GM21360 (cell line): ENCODE results near the gene DUSP10.
A peak's percentile ranks its signal among the peaks of the same experiment; 100 is the strongest.

ENCODE experiments used
- ATAC-seq: cut with Tn5 transposase; IDR thresholded peaks from one replicate; pipeline ENCODE4 v1.9.1; 2021; ENCODE audit warnings: mild to moderate bottlenecking, moderate library complexity; ENCODE audit not compliant: unreplicated experiment

The DUSP10 gene

DNA sequence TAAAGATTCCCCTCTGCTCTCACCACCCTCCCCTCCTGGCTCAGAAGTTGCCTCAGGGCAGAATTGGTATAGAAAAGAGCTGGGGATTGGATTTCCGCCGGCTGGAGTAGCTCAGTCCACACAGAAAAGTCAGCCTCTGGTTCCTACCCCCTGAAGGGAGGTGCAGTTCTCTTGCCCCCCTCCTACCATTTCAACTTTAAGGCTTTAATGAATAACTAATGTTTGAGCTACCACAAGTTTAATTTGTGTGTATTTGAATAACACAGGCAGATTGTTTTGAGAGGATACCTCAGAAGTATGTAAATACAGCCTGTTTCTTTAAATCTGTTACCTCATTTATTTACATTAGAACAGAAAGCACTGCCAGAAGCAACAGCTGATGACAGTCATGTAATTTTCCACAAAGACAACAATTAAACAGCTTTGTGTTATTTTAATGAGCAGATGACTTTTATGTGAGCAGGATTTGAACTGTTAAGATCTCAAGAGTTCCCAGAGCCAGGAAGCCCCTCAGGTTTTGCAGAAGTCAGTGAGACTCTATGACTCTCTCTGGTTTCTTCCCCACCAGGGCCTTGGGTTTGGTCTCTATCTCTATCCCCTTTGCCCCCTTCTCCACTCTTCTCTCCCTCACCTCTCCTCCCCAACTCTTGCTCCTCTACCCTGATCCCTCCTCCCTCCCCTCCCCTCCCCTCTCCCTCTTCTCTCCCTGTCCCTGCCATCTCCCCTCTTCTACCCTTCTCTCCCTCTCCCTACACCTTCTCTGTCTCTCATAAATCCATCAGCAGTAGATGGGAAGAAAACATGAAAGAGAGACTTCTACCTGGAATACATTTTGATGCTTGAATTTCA lies 26.3 kb downstream of the DUSP10 start:
- no peak for ATAC-seq

DNA sequence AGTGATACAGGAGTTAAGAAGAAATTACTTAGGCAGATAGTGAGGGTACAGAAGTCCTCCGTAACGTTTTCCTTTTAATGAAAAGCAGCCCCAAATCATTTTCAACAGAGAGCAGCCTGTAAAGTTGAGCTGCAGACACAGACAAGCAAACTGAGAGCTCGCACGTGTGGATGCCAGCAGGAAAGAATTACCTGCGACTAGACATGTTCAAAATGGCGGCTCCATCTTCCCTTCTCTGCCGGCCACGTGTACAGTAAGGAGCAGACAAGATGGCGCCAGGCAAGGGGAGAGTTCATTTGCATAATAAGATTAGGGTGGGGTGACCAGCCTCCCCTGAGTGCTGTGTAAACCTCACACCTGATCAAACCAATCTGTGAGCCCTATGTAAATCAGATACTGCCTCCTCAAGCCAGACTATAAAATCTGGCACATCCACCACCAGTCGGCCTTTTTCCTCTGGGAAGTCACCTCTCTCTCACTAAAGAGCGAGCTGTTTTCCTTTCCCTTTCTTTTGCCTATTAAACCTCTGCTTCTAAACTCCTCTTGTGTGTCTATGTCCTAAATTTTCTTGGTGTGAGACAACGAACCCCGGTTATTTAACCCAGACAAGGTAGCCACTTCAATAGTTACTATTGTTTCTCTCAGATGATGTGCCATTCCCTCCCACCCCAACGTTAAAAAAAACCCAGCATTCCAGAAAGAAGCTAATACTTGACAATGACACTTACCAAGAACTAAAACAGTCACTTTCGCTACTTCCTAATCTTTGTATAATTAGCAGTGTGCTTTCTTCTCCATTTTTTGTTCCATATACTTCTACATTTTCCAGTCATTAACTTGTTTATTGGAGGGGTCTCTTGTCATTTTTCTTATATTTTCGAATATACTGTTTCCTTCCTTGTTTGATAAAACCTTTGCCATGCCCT lies 27.4 kb downstream of the DUSP10 start:
- no peak for ATAC-seq

DNA sequence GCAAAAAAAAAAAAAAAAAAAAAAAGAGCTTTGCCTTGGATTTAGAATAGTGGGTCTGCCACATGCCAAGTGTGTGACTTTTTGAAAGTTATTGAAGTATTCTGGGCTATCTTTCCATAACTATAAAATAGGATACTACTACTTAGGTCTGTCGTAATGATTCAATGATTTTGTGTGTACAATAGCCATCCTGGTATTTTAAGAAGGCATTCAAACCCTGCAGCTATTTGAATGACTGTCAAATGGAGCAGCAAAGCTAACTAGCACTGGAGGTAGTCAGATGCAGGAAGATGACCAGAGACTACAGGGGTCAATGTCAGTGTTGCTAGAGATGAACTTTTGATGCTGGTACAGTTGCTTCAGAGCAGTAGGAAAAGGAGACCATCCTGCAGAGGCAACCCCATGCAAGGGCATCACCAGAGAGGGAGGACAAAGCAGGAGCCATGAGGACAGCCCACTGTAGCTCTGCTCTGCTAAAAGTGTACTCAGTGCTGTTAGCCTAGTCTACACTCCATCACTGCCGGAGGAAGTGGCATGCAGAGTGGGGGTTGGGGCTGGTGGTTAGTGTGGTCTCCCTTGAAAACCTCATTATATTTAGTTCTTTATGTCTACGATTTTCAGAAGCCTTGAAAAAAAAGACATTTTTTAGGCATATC lies 29.0 kb downstream of the DUSP10 start:
- ATAC-seq: peak; percentile 47

DNA sequence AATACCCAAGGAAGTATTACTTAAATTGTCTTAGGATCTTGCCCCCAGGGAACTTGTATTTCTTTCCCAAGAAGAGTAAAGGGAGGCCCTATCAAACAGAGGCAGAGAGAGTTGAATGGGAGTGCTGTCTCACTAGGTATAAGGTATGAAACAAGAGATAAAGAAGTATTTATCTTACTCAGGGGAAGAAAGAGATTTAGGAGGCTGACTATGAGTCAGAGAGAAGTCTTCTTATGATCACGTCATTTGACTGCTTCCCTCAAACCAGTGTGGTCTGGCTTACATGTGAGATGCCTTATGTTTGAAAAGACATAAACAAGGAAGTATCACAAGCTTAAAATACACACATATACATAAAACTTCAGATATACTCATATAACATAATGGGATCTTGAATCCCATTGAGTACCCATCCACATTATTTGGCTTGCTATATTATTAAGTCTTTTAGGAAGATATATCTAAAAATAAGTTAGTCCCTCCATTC lies 29.6 kb downstream of the DUSP10 start:
- ATAC-seq: peak; percentile 58

DNA sequence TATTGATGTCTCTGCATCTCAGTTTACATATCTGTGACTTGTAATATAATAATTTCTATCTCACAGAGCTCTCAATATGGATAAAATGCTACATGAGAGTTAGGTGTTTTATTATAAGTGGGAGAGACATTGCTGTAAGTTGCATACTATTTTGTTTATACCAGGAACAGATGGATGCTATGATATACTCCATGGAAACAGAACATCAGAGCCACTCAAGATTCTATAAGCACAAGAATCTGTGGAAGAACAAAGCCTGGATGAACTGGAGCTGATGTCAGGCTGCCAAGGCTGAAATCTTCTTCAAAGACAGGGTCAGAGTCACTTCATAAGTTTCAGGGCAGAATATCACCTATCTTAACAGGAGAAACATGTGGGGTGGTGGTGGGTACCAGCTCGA lies 30.2 kb downstream of the DUSP10 start:
- ATAC-seq: no peak

DNA sequence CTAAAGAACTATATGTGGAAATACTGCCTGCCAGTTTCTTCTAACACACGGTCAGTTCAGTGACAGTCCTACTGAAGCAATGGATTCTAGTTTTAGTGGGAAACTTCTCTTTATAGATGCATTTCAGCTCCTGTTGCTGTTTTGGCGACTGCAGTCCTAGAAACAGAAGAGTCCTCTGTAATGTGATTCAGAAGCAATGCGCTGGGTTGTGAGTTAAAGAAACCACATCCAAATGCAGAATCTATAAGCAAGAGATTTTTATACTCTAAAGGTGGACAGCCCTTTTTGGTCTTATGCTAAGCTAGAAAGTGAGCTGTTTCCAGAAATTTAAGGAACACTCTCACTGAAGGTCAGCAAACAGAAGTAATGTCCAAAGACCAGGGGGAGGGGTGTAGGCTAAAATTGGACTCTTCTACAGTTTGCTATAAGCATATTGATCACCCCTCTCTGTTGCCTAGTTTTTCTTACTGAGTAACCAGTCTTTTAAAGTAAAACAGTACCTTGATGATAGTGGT lies 30.8 kb downstream of the DUSP10 start:
- no peak for ATAC-seq

DNA sequence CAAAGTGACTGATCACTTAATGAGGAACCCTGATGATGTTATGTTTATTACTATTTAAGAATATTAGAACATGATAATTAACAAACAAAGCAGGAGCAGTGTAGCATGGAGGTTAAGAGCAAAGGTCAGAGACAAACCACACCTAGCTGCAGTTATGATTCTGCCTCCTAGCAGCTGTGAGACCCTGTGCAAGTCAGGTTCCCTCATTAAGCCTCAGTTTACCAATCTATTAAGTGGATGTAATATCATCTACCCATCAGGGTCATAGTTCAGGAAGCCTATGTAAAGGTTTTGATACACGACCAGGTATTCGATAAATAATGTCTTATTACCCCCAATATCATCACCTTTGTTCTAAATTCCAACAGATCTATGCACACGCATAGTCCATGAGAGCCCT lies 32.0 kb downstream of the DUSP10 start:
- no peak for ATAC-seq

DNA sequence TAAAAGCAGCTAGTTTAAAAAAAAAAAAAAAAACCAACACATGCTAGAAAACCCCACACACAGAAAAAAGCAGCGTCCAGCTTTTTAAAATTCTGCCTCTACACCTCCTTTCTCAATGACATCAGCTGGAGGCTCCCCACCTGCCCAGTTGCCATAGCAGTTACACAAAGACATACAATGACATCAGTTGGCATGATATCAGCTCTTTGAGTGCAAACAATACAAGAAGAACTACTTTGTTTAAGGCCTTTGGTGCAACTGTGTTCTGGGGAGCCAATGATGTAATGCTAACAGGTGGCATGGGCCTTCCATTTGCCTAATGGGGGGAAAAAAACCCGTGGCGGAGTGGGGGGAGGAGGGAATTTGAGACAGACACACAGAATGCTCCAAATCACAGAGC lies 32.9 kb downstream of the DUSP10 start:
- peak; percentile 34 for ATAC-seq

DNA sequence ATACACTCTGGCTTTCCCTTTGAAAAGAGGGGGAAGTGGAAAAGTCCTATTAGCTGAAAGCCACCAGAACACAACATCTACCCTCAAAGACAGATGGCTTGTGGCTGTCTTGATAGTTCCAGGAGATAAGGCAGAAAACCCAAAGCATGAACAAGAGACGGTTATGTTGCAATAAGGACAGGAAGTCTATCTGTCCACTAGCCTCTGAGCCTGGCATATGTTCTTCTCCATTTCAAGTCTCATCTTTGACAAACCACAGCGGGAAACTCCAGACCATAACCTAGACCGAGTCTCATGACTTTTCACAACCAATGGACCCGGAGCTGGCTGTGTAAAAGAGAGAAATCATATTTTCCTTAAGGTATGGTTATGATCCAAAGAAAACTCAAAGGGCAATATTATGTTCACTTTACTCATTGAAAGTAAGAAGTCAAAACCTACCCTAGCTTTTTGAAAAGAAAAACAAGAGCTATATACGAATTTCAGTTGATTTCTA lies 33.8 kb downstream of the DUSP10 start:
- peak; percentile 55 for ATAC-seq

DNA sequence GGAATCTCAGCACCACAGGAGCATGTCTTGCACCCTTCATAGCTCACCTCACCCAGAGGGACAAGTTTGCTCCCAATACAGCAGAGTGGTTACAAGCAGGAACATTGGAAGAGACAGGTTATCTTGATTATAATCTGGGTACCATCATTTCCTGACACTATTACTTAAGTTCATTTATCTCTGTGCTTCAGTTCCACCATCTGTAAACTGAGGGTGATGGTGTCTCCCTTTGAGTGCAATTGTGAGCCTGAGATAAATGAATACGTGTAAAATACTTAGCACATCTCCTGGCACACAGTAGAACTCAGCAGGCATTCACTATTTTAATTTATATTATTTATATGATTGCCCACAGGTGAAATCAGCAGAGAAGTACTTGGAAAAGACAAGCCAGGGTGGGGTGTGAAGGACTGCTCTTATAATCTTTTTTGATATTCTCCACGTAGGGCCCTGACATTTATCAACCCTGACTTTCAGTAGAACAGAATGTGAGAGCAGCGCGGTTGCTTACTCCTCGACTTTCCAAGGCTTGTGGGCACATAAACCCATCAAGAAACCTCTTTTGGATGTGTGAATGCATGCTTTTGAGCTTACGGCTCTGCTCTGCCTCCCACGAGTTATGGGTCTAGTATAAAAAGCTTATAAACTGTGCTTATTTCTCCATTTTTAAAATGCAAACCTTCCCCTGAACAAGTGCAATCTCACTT lies 34.9 kb downstream of the DUSP10 start:
- no peak for ATAC-seq

DNA sequence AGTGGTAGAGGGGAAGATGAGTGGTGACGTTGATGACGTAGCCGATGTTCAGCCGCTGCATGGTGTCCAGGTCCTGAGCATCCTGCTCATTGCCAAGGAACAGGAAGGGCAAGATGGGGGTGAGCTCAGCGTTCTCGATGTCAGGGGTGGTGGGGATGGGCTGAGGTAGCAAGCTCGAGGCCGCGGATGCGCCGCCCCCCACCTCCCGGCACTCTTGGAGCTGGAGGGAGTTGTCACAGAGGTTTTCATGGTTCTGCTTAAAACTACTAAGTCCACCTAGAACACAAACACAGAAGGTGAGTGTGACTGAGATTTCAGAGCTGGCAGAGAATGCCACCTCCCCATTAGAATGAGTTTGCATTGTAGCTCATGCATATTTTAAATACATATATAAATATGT lies 35.7 kb downstream of the DUSP10 start:
- no peak for ATAC-seq

DNA sequence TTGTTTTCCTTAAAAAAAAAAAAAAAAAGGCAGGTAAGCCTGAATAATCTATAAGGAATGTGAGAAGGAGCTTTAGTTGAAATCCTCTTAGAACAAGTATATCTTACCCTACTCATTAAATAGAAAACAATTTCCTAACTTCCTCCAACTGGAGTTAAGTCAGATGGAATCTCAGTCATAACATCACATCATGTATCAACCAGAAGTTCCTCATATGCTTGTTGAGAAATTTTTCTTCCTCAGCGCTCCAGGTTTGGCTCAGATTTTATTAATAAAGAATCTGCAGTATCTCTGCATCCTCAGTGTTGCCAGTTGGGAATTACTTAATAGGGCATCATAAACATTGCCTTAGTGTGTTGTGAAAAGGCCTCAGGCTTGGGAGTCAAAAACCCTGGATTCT lies 37.6 kb downstream of the DUSP10 start:
- no peak for ATAC-seq

DNA sequence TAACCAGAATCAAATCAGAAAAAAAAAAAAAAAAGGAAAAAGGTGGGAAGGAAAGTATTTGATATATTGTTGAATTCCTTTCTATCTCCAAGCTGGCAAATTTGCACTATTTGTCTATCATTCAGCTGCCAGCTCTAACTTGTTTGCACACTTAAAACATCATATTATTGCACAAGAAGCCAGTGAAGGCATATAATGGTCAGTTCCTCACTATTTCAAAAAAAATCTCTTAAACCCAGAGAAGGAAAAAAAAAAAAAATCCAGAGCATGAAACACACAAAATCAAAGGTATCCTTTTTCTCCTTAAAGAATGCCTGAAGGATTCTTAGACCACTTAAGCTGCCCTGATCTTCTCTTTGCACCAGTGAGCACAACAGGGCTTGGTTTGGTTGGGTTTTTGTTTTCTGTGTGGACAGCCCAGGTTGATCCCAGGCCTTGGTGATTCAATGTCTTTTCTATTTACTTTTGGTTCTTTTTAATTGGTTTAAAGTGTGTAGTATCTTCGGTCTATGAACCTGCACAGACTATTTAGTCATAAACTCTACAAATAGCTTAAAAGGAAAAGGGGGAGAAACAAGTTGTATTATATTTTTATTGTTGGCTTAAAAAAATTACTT lies 40.2 kb downstream of the DUSP10 start:
- ATAC-seq: no peak

DNA sequence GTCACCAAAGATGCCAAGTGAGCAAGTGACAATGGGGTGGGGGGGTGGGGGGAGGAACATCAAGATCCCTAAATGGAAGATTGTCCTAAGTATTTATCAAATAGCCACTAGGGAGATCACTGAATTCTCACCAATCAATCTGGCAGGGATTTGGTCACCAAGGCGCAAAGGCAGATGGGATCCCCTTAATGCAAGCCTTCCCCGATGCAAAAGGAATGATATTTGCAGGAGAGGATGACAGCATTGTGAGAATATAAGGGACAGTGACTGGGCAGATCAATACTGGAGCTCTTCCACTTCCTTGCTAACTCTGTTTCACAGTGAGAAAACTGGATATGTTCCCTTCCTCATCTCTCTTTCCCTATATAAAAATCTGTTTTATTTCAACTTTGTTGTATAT lies 40.9 kb downstream of the DUSP10 start:
- ATAC-seq: no peak

DNA sequence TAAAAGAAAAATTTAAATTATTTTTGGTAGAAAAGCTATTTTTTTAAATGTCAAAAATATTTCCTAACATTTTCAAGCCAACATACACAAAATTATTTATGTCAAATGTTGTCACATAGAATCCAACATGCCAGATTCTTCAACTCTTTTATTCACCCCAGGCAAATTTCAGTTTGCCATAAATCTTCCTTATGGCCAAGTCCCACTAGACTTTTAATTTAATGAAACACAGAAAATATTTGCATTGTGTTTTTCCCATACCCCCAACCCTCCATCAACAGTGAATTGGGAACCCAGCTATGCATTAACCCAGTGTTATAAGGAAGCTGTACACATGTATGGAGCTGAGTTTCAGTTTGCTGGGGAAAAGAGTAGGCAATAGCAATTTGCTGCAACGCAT lies 41.4 kb downstream of the DUSP10 start:
- ATAC-seq: no peak

DNA sequence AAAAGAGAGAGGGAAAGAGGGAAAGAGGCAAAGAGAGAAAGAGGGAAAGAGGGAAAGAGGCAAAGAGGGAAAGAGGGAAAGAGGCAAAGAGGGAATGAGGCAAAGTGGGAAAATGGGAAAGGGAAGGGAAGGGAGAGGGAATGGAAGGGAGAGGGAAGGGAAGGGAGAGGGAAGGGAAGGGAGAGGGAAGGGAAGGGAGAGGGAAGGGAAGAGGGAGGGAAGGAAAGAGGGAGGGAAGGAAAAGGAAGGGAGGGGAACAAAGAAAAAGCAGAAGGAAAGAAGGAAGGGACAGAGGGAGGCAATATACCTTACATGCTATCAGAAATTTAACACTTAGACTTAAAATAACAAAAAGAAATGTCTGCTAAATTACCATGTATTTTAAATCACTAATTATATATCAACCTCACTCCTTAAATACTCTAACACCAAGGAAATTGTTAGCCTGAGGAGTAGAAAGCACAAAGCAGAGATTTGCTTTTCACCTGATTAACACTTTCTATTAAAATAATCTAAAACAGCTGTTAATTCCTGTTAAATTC lies 41.8 kb downstream of the DUSP10 start:
- ATAC-seq: no peak

DNA sequence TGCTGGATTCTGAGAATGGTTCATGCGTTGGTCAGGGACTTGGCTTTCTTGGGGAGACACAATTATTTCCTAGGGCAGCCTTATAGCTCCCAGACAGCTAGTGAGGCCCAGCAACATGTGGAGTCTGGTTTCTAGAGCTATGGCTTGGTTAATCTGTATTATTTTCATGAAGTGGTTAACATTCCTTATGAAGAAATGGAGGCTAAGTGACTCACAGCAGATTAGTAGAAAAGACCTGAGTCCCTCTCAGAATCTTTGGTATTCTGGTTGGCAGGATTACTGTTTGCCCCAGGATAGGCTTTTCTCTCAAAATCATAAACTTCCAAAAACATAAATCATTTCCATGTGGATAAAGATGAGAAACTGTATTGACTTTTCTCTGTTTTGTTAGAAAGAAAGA lies 42.3 kb downstream of the DUSP10 start:
- no peak for ATAC-seq

DNA sequence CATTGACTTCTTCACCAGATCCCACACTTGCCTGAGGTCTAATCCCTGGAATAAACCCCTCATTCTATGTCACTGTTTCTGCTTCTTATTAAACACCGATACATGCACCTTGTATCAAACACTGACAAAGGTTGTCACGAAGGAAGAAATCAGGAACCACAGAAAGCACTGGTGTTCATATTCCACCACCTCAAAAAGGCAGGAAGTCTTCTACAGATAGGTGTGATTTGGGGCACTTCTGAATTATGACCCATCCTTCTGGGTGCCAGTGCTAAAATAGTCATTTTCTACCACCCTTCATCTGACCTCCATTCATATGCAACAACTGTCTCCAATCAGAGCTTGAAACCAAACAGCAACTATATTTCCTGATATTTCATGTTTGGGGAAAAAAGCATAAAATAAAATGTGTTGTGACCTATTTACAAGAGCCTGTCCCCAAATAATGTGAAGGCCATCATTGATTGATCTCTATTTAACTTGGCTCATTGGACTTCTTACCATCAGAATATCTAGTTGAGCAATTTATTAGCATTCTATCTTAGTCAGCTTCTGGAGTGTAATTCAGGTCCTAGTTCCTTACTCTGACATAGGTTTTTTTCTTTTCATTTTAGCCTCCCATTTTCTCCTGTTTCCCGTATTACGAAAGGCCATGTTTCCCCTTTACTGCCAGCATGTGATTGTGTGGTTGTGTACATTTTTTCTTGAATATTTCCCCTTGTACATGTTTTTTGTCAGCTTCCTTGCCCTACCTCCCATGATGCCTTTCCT lies 43.1 kb downstream of the DUSP10 start:
- ATAC-seq: no peak

DNA sequence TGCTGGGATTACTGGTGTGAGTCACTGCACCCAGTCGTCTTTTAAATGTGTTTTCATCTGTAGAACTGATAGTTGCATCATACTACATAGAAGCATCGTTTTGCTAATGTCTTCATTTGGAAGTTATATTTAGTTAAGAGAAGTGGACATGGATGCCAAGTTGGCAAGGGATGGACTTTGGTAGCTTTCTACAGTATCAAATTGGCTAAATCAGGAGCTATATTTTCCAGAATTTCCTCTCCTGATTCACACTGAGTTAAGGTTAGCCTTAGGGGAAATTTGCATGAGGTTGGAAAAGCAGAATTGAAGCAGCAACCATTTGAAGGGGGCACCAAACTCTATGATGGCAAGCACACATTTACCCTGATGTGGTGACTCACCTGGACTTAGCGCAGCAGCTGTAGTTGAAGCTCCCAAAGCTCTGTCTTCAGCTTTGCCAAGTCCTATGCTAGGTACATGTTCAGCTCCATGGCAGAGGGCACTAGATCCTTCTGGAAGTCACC lies 43.9 kb downstream of the DUSP10 start:
- ATAC-seq: no peak
